H7 (cell line): Measurements from ENCODE around the gene L1CAM. TPM values are rescaled to one million over a fixed set of nuclear protein-coding genes. Genes with fewer than 3 reads are reported as not detected.

Experiments used
- DNase-seq: peaks from one replicate; pipeline ENCODE4 v3.0.0; 2012
- H3K27me3 ChIP-seq: 2 replicates; pipeline ENCODE4 v1.6.0; 2011; ENCODE audit warnings: mild to moderate bottlenecking, low read length; ENCODE audit not compliant: control insufficient read depth, insufficient read depth
- H3K36me3 ChIP-seq: replicated peaks from 2 replicates; pipeline ENCODE4 v1.5.1; 2011; ENCODE audit warnings: low read length; ENCODE audit not compliant: control insufficient read depth, insufficient read depth
- H3K4me3 ChIP-seq: 2 replicates; pipeline ENCODE4 v1.5.1; 2011; ENCODE audit warnings: low read depth, mild to moderate bottlenecking, control low read depth, low read length, moderate library complexity; ENCODE audit not compliant: insufficient read depth
- total RNA-seq: library from RNA; depleted of rRNA; stranded (reverse); fragments of >200 nt; shearing (Covaris generic); gene quantifications from 2 replicates; pipeline ENCODE4 v1.2.3, GENCODE V29; 2014; rRNA removed

The L1CAM gene
- 9.9 and 17.0 TPM in 2 replicates for total RNA-seq

GRCh38 chrX:153885968-153886903 lies at the start of gene L1CAM:
Gene L1CAM, minus strand, starts transcription at chrX:153886173. Its CDS starts 10,337 bp downstream, at chrX:153875836.
- Histone ChIP-seq H3K27me3 (peaks cover 1% of the 10 kb centered on the region; the same call in 1 of the 2 replicates), H3K4me3 (peak within 1 kb of the TSS; percentile 54), H3K36me3 (no peaks in the 10 kb centered on the region)
- DNase-seq, result peak; percentile 89

- Histone ChIP-seq H3K4me3 (peak overlapping the region; percentile 29), H3K36me3 (peaks cover 2% of the 10 kb centered on the region; the same call in 1 of the 2 replicates)
- DNase-seq, result no peak
Measured at GRCh38 chrX:153935326-153935851, 49.4 kb upstream of the L1CAM start.

GRCh38 chrX:153934762-153935325 lies 48.9 kb upstream of the L1CAM start, which contains the start of gene NAA10:
Gene NAA10, minus strand, starts transcription at chrX:153935037. Its CDS starts 133 bp downstream, at chrX:153934904.
- peak within 1 kb of the TSS; percentile 60 for H3K4me3 ChIP-seq
- peak; percentile 97 for DNase-seq

More at GRCh38 chrX:153935326-153935851, 49.4 kb upstream of the L1CAM start:
- no peaks in the 10 kb centered on the region for H3K27me3 ChIP-seq

GRCh38 chrX:153934148-153934761 lies 48.3 kb upstream of the L1CAM start:
- no peak for DNase-seq
- peak overlapping the region; percentile 60 for H3K4me3 ChIP-seq
- H3K36me3 ChIP-seq, result peaks cover 2% of the 10 kb centered on the region
- no peaks in the 10 kb centered on the region for H3K27me3 ChIP-seq

More at GRCh38 chrX:153934762-153935325, 48.9 kb upstream of the L1CAM start, which contains the start of gene NAA10:
- H3K27me3 ChIP-seq, result no peaks in the 10 kb centered on the region
- peaks cover 2% of the 10 kb centered on the region; the same call in 1 of the 2 replicates for H3K36me3 ChIP-seq

GRCh38 chrX:153933748-153934147 lies 47.8 kb upstream of the L1CAM start:
- Histone ChIP-seq H3K27me3 (no peaks in the 10 kb centered on the region), H3K36me3 (peaks cover 2% of the 10 kb centered on the region), H3K4me3 (no peak overlapping the region; the same call in 1 of the 2 replicates)
- DNase-seq, result no peak

- Histone ChIP-seq H3K27me3 (no peaks in the 10 kb centered on the region), H3K36me3 (peaks cover 2% of the 10 kb centered on the region), H3K4me3 (no peak overlapping the region)
- no peak for DNase-seq
Measured at GRCh38 chrX:153932220-153932915, 46.4 kb upstream of the L1CAM start.

GRCh38 chrX:153931748-153932147 lies 45.8 kb upstream of the L1CAM start:
- Histone ChIP-seq H3K36me3 (peaks cover 2% of the 10 kb centered on the region), H3K4me3 (no peak overlapping the region), H3K27me3 (no peaks in the 10 kb centered on the region)
- DNase-seq, result no peak

GRCh38 chrX:153931151-153931550 lies 45.2 kb upstream of the L1CAM start:
- Histone ChIP-seq H3K4me3 (no peak overlapping the region), H3K27me3 (no peaks in the 10 kb centered on the region), H3K36me3 (peaks cover 2% of the 10 kb centered on the region)
- no peak for DNase-seq

- no peaks in the 10 kb centered on the region for H3K27me3 ChIP-seq
- DNase-seq, result no peak
- H3K4me3 ChIP-seq, result no peak overlapping the region
- peaks cover 2% of the 10 kb centered on the region for H3K36me3 ChIP-seq
Measured at GRCh38 chrX:153930011-153930910, 44.3 kb upstream of the L1CAM start.

GRCh38 chrX:153929576-153929975 lies 43.6 kb upstream of the L1CAM start:
- Histone ChIP-seq H3K4me3 (no peak overlapping the region), H3K27me3 (no peaks in the 10 kb centered on the region), H3K36me3 (peaks cover 2% of the 10 kb centered on the region)
- no peak for DNase-seq

GRCh38 chrX:153928846-153929245 lies 42.9 kb upstream of the L1CAM start:
- H3K4me3 ChIP-seq, result no peak overlapping the region; the same call in 1 of the 2 replicates
- no peaks in the 10 kb centered on the region for H3K27me3 ChIP-seq
- DNase-seq, result no peak
- peaks cover 2% of the 10 kb centered on the region for H3K36me3 ChIP-seq

GRCh38 chrX:153927922-153928760 lies 42.2 kb upstream of the L1CAM start:
- H3K36me3 ChIP-seq, result peaks cover 2% of the 10 kb centered on the region
- peak; percentile 97 for DNase-seq
- no peaks in the 10 kb centered on the region for H3K27me3 ChIP-seq
- H3K4me3 ChIP-seq, result peak overlapping the region; percentile 66
